Measurements from ENCODE around the gene ZCCHC14.

DNA sequence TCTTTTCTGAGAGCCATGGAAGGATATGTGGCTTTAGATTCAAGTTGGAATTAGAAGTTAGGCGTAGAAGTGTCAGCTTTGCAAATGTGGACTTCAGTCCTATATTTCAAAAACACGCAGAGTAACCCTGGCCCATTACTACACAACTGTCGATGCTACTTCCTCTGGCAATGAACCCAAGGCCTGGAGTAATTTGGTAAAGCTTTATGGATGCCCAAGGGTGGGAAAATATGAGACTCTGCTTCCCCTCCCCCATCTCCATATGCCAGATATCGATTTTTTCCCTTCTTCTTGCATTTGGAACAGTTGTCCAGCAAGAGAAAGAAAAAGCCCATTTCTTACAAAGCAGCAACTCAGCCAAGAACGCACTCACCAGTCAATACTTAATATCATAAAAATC is 103.6 kb downstream of the ZCCHC14 start:
- TF ChIP-seq, protein P1, sequence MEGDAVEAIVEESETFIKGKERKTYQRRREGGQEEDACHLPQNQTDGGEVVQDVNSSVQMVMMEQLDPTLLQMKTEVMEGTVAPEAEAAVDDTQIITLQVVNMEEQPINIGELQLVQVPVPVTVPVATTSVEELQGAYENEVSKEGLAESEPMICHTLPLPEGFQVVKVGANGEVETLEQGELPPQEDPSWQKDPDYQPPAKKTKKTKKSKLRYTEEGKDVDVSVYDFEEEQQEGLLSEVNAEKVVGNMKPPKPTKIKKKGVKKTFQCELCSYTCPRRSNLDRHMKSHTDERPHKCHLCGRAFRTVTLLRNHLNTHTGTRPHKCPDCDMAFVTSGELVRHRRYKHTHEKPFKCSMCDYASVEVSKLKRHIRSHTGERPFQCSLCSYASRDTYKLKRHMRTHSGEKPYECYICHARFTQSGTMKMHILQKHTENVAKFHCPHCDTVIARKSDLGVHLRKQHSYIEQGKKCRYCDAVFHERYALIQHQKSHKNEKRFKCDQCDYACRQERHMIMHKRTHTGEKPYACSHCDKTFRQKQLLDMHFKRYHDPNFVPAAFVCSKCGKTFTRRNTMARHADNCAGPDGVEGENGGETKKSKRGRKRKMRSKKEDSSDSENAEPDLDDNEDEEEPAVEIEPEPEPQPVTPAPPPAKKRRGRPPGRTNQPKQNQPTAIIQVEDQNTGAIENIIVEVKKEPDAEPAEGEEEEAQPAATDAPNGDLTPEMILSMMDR (IDR thresholded peaks at IDR 0.05), result no peak
- TF ChIP-seq EZH2 (IDR thresholded peaks at IDR 0.05; ENCODE audit: borderline replicate concordance, insufficient read depth, low read depth, low read length, poor library complexity, severe bottlenecking), result no peak

Measured in B cell (primary cell).